HG03575 (cell line): ENCODE results near the gene BPIFB3.

Experiments used
- ATAC-seq: cut with Tn5 transposase; IDR thresholded peaks from one replicate; pipeline ENCODE4 v1.9.1; 2021; ENCODE audit not compliant: unreplicated experiment, insufficient number of reproducible peaks, low FRiP score; ENCODE audit errors: extremely low read depth

The BPIFB3 gene

DNA sequence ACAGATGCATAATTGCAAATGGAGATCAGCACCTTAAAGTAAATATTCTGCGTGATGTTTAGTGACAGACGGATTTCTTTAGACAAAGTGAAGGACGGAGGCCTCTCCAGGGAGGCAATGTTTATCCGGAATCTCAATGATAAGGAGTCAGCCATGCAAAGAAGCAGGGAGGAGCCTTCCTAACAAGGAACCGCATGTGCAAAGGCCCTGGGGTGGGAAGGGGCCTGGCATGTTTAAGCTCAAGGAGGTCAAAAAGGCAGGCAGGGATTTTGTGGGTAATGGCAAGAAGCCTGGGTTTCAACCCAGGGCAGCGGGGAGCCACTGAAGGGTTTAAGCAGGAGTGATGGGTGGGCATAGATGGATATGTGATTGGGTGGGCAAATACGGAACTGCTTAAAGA, 678 bp downstream of the BPIFB3 start:
- ATAC-seq, result no peak

DNA sequence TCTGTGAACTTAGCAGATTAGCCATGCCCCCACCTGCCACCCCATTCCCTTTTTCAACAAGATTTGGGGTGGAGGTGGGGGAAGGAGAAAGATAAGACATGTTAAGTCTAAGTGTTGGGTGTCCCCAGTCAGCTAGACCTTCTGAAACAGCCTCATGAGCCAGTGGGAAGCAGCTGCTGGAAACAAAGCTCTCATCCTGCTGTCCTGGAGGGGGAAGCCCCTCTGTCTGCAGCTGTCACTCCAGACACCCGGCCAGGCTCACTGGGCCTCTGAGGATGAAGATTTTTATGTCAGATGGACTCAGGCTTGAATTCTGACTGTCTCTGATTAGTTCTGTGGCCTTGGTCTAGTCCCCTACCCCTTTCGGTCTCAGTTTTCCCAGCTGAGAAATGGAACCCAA, 1.1 kb downstream of the BPIFB3 start:
- ATAC-seq, result no peak

DNA sequence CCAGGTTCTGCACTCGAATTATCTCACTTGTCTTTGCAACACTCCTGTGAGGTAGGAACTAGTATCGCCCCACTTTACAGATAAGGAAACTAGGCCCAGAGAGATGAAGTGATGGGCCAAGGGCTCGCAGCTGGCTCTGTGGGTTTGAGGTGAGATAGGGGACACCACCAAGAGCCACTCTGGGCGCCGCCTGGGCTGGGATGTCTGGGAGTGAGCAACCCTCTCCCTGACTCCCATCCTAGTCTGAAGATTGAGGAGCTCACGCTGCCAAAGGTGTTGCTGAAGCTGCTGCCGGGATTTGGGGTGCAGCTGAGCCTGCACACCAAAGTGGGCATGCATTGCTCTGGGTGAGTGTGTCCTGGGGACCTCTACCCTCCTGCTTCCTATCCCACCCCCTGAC, 5.4 kb downstream of the BPIFB3 start:
- no peak for ATAC-seq

DNA sequence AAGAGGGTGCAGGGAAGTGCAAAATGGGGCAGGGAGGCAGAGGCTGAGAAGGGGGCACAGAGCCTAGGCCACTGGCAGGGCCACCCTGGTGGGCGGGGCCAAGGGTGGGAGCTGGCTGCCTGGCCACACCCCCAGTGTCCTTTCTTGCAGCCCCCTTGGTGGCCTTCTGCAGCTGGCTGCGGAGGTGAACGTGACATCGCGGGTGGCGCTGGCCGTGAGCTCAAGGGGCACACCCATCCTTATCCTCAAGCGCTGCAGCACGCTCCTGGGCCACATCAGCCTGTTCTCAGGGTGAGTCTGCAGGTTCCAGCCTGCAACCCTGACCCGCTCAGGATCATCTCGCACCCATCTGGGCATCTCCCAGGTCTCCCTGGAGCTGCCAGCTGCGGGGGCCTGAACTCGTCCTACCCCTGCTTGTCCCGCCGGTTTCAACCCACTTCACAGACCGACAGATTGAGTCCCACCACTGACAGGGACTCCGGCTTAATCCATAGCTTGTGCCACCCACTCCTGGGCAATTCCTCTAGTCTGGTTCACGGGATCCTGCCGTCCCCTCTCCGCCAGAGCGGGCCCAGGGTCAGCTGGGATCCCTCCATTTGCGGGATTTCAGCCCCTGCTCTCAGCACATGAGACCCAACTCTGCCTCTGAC, 6.2 kb downstream of the BPIFB3 start:
- ATAC-seq, result no peak

DNA sequence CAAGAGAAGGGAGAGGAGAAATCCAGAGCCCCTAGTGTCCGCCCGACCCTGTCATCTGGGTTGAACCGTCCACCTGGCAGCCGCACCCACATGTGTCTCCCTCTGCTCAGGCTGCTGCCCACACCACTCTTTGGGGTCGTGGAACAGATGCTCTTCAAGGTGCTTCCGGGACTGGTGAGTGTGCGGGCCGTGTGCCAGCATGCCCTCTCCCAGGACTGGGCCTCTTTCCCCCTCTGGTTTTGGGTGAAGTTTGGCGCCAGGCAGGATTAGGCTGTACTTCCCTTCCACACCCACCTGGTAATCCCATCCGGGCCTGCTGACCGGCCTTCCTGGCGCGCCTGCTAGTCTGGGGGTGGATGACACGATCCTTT, 7.9 kb downstream of the BPIFB3 start:
- no peak for ATAC-seq

DNA sequence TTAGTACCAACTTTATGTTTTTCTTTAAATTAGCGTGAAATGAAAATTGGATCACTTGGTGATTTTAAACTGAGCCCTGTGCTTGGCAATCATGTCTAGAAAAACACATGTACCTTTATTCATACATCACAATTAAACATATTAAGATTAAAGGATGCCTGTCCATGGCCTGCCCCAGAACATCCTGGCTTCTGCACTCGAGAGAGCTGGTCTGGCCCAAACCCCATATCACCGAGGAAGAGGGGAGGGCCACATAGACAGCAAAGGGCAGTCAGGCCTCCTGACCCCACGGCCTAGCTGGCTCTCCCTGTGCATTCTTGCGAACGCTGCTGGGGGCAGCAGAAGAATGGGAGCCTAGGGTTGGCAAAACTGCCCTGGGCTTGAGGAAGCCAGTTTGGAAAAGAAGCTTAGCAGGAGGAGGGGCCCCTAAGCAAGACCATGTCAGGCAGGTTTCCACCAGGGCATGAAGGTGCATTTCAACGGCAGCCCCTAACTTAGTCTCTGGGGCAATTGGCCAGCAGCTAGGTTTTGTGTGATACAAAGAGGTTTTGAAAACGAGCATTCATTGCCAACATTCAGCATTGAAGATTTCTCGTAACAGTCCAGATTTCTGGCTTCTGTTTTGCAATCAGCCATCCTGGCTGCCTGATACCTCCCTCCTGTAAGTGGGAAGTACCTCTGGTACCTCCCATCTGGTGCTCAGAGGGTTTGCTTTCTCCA, 8.6 kb downstream of the BPIFB3 start:
- no peak for ATAC-seq

DNA sequence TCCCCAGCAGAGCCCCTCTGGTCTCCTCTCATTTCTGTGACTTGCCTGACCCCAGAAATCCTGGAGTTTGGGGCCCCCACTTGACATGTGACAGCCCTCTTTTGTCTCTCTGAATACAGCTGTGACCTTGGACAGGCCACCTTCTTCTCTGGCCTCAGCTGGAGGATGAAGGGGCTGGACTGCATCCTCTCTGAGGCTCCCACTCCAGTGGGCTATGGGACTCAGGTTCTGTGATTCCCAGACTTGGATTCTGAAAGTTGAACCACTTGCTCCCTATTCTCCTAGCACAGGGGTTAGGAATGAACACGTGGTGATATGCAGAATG, 9.1 kb downstream of the BPIFB3 start:
- ATAC-seq, result no peak

DNA sequence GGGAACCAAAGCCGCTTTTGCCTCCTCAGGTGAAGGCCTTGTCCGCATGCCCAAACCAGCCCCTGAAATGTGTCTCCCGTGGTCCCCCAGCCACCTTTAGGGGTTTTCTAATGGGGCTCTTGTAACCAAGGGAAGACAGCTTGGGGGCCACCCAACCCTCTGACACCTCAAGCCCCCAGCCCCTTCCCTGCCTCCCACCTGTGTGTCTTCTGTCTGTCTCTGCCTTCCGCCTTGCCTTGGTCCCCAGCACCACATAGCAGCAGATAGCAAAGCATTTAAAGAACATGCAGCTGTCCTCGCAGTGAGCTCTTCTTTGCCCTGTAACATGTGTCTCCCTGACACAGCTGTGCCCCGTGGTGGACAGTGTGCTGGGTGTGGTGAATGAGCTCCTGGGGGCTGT, 9.6 kb downstream of the BPIFB3 start:
- no peak for ATAC-seq

DNA sequence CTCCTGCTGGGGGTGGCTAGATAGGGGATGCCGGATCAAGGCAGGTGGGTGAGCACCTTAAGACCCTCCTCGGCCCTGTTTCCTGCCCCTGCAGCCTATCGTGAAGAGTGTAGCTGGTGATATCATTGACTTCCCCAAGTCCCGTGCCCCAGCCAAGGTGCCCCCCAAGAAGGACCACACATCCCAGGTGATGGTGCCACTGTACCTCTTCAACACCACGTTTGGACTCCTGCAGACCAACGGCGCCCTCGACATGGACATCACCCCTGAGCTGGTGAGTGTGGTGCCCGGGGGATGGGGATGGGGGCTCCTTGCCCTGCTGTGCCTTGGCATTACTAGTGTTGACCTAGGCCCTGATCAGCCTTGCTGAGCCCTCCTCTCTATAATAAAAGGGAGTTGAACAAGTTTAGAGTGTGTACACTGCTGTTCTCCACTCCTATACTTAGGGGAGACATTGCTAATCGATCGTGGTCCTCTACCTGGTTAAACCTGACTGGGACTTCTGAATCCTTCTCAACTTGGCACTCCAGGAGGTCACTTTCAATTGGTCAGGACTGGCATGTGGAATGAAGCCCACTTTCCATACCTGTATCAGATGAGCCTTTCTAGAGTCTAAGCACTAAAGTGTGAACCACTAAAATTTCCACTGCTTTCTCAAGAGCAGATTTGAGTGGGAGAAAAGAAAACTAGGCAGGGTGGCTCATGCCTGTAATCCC, 11.0 kb downstream of the BPIFB3 start:
- no peak for ATAC-seq

DNA sequence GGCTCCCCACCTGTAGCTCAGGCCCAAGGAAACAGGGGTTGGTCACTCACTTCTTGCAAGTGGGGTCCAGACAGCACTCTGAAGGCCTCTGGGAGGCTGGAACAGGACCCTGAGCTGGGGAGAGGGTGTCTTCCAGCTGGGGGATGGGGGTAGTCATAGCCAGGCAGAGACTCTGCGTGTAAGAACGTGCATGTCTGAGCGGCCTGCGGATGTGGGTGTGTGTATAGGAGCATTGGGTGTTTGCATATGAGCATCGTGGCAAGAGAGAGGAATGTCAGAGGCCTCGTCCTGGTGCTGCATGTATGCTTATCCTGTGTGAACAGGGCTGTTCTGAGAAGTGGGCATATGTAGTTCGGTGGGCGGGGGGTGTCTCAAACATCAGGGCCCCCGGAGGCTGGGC, 12.1 kb downstream of the BPIFB3 start:
- ATAC-seq, result no peak

DNA sequence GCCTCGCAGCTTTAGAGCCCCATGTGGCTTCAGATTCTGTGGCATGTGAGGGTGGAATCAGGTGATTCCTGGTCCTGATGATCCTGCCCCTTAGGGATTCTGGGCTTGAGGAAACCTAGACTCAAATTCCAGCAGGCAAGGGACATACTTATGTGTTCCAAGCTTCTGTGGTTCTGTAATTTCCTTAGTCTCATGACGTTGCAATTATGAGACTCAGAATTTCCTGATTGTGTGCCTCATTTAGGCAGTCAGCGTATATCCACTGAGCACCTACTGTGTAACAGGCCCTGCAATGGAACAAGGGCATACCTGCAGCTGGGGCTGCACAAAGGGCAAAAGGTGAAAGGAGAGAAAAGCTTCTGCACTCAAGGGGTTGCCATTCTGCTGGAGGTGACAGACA, 14.1 kb downstream of the BPIFB3 start:
- ATAC-seq, result no peak

DNA sequence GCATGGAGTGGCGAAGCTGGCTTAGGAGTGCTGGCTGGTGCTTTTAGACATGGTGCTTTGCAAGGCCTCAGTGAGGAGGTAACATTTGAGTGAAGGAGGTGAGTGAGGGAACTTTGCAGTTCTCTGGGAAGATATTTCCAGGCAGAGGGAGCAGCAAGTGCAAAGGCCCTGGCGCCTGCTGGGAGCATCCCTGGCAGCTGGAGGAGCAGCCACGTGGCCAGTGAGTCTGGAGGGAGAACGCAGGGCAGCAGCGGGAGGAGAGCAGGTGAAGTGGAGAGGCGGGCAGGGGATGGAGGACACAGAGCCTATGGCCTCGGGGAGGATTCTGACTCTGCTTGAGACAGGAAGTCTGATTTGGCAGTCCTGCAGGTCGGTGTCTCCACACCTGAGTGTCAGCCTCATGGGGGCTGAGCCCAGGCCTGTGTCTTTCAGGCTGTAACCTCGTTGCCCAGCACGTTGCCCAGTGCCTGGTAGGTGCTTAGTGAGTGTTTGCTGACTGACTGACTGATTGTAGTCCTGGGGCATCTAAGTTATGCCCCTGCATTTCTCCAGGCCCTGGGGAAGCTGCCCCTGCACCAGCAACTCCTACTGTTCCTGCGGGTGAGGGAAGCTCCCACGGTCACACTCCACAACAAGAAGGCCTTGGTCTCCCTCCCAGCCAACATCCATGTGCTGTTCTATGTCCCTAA, 14.7 kb downstream of the BPIFB3 start:
- ATAC-seq, result no peak

DNA sequence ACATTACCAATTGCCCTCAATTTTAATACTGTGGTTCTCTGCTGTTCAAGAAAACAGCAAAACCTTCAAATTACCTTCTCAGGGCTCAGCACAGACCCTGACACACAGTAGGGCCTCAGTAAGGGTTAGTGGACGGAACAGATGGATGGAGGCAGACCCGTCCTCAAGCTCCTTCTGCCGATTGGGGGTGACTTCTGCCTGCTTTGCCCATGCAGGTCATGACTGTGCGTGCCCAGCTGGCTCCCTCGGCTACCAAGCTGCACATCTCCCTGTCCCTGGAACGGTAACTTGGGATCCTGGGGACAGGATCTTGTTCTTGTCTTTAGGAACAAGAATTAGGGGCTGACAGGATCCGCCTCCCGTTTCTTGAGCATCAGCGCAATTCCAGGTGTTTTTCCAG, 16.0 kb downstream of the BPIFB3 start:
- no peak for ATAC-seq

DNA sequence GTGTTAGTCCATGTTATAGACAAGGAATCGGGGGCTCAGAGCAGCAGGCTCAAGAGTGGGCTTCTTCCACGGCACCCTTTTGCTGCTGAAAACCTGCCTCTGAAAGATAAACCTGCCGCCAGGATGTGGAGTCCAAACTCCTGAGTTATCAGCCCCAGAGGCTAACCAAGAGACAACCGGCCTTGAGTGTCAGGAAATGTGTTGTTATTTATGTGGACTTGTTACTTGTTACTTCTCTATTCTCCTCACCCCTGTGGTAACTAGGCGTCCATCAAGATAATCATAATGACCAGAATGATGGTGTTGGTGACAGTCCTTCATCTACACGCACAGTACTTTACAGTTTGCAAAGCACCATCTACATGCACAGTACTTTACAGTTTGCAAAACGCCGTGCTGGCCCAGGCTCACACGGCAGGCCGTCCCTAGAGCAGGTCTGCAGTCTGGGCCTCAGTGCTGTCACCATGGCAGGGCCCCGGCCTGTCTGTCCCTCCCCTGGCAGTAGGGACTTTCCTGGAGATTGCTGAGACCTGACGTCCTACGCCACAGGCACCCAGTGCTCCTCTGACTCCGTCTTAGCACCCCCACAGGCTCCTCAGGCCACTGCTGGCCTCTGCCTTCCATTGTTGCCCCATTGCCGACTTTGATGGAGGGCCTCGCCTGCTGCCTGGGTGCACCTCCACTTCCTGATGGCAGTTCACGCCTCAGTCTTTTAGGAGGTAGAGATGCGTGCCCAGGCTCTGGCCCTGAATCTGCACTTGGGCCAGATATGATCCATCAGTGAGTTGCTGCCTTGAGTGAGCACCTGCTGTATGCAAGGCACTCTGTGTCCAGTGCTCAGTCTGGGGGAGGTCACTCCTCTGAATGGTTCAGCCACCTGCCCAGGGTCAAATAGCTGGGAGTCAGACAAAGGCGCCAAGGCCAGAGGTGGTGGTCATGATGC, 16.7 kb downstream of the BPIFB3 start:
- no peak for ATAC-seq

DNA sequence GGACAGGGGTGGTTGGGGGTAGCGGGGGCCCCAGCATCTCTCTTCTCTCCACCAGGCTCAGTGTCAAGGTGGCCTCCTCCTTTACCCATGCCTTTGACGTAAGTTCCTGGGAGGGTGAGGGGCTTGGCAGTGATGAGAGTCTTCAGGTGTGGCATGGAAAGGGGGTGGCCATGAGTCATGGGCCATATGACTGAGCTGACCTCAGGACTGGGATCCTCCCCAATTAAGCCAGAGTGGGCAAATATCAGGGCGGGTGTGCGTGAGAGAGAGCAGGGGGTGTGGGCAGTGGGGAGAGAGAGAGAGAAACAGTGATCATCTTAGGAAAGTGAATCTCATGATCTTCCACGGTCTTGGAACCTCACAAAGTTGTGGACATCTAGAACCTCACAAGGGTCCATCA, 17.5 kb downstream of the BPIFB3 start:
- no peak for ATAC-seq

DNA sequence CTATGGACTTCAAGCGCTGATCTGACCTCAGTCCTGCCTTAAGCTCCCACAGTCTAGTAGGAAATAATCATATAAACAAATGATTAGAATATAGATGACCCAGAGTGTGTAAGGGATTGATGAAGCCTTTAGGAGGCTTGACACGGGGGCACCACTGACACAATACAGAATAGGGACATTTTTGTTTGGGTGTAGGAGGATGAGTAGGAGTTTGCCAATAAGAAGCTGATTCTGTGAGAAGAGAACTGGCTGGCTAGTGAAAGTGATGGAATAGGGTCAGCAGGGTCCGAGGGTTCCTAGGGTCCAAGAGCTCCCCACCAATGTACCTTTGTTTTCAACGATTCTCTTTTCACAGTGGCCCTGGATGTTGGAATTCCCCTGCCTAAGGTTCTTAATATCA, 18.7 kb downstream of the BPIFB3 start:
- no peak for ATAC-seq

DNA sequence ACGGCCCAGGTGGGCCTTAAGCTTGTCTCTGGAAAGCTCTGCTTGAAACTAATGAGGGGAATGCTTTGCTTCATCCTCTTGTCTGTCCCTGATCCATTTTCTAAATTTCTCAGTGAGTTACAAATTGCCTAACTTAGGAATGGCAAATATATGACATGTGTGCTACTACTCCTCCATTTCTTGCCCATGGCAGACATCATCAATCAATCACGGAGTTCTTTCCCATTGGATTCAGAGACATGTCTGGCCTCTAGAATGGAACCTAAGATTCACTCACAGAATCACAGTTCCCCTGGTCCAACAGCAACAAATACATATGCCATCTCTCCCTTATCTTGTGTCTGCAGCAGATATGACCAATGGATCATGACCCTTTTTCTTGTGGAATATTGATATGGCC, 19.1 kb downstream of the BPIFB3 start:
- no peak for ATAC-seq

DNA sequence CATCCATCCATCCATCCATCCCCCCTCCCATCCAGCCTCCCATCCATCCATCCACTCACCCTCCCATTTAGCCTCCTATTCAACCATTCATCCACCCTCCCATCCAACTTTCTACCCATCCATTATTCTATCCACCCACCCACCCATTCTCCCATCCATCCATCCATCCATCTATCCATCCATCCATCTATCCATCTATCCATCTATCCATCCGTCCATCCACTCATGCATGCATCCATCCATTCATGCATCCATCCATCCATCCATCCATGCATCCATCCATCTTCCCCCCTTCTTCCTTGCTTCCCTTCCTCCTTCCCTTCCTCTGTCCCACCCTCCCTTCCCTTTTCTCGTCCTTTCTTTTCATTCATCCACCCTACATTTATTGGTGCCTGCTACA, 21.0 kb downstream of the BPIFB3 start:
- ATAC-seq, result no peak

DNA sequence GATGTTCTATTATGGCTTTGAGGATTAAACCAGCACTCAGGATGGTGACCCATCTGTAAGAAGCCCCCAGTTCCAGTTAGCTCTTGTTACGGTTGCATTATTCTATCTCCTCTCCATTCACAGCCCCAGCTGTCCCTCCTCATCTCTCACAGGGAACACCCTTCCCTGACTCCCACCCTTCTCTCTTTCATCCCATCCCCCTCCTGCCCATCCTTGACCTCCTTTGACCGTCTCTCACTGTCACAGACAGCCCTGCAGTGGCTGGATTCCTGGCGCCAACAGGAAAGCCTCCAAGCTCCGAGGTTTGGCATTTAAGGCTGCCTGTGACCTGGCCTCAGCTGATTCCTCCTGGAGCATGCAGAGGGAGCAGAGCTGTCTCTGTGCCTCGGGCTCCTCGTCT, 21.6 kb downstream of the BPIFB3 start:
- no peak for ATAC-seq
